A549 treated with Mapracorat at 1 μM for 4 hours (cell line): Measurements from ENCODE around the gene FOSB. TPM values are rescaled to one million over a fixed set of nuclear protein-coding genes. Genes with fewer than 3 reads are reported as not detected.

Experiments
- total RNA-seq: library from RNA; stranded (reverse); fragments of 200-300 nt; extraction: Qiagen RNA extraction; gene quantifications from 5 replicates; pipeline ENCODE4 v1.2.3, GENCODE V29; 2022

The FOSB gene
- total RNA-seq: 12.2 to 18.7 TPM (median 15.8 TPM) in 5 replicates

DNA sequence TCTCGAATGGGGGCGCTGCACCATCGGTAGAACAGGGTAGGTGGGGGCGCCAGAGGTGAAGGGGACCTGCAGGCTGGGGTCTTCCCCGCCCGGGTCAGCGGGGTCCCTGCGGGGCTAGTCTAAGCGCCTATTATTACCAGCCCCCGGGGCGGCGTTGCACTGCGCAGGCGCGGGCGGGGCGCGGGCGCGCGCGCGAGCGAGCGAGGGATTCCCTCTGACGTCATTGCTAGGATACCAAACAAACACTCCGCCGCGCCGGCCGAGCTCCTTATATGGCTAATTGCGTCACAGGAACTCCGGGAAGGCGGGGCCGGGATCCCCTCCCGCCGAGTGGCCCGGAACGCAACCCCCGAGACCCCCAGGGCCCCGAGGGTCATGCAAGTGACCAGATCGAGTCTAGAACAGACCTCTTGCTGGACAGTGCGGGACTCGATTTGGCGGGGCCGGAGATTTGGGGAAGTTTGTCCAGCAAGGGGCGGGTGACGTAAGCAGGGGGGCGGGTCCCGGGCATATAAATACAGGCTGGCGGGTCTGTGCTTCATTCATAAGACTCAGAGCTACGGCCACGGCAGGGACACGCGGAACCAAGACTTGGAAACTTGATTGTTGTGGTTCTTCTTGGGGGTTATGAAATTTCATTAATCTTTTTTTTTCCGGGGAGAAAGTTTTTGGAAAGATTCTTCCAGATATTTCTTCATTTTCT is at the start of gene FOSB:
TSS of gene FOSB (plus strand) at position 541 of the 703 bp plus-strand sequence. CDS start 591 bp downstream, outside the sequence.

DNA sequence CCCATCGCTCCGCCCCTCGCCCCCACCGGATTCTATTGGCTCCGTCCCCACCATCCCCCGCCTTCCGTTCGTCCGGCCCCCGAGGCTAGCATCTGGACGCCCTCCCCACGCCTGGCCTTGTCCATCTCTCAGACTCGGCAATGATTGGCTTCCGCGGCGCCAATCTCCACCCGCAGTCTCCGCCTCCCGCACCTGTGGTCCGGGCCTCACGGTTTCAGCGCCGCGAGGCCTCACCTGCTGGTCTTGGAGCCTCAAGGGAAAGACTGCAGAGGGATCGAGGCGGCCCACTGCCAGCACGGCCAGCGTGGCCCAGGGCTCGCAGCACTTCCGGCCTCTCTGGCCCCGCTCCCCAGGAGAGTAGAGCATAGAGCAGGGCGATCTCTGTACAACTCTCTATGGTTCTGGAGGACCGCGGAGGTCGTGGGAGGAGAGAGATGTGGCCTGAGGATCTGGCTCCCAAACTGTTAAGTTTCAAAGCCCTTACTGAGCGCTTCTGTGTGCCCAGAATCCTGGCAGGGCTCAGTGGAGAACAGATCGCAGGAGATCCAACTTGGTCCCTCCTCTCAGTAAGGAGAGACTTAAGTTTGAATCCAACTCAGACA is 44.1 kb upstream of the FOSB start, which contains the start of gene ERCC1:
TSS of gene ERCC1 (minus strand) at position 329 of the 602 bp plus-strand sequence. CDS start 543 bp downstream, outside the sequence.

DNA sequence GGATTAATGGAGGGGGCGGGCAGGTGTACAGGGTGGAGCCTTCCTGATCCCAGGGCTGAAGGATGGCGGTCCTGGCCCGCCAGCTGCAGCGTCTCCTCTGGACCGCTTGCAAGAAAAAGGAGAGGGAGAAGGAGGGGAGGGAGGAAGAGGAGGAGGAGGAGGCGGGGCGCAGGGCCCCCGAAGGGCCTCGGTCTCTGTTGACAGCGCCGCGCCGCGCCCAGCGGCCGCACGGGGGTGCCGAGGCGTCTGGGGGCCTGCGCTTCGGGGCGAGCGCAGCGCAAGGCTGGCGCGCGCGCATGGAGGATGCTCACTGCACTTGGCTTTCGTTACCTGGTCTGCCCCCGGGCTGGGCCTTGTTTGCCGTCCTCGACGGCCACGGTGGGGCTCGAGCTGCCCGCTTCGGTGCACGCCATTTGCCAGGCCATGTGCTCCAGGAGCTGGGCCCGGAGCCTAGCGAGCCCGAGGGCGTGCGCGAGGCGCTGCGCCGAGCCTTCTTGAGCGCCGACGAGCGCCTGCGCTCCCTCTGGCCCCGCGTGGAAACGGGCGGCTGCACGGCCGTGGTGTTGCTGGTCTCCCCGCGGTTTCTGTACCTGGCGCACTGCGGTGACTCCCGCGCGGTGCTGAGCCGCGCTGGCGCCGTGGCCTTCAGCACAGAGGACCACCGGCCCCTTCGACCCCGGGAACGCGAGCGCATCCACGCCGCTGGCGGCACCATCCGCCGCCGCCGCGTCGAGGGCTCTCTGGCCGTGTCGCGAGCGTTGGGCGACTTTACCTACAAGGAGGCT is 30.8 kb downstream of the FOSB start, which contains the start of gene PPM1N:
TSS of gene PPM1N (plus strand) at position 33 of the 785 bp plus-strand sequence. CDS start at position 63, 30 bp downstream.

DNA sequence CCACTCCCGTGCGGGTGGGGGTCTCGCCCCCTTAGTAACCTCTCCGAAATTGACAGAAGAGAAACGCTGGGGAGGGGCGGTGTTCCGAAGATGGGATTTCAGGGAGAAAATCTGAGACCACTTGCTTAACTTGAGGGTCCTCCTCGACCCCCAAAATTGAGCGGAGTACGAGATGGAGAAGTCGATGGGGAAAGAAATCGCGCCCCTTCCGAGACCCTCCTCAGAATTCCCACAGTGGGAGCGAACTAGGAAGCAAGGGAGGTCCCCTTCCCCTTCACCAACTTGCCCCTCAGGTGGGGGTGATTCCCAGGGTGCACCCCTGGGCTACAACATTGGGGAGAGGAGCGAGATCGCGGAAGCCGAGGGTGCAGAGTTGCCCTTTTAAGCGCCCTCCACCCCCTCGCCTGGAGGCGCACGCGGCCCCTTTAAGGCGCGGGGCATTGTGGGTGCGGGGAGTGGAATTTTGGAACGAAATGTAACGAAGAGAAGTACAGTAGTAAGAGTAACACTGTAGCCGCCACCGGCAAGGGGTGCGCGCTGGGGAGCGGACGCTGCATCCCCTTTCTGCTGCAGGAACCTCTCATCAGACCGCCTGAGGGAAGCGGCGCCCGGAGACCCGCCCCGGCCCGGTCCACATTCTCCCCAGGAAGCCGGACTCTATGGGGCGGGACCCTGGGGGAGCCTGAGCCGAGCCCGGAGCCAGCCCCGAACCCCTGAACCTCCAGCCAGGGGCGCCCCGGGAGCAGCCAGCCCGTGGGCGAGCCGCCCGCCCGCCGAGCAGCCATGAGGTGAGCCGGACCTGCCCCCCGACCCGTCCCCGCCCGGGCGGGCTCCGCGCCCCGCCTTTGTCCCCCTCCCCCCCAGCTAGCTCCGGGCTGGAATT is 39.4 kb downstream of the FOSB start, which contains the start of gene VASP:
TSS of gene VASP (plus strand) at position 491 of the 883 bp plus-strand sequence. CDS start at position 784, 293 bp downstream.

Other genes starting within 250 kb of the FOSB start
- 1.5 to 1.8 TPM (median 1.6 TPM) in 5 replicates for gene EXOC3L2, start 222.6 kb upstream of the FOSB start, total RNA-seq
- 5.9 to 10.0 TPM (median 8.0 TPM) in 5 replicates for gene MARK4, start 216.7 kb upstream of the FOSB start, total RNA-seq
- gene CKM, start 145.1 kb upstream of the FOSB start, total RNA-seq: not detected in 5 replicates
- 0.91 to 1.4 TPM (median 1.1 TPM) in 5 replicates for gene KLC3, start 127.2 kb upstream of the FOSB start, total RNA-seq
- 11.7 to 13.6 TPM (median 12.9 TPM) in 5 replicates for gene ERCC2, start 97.4 kb upstream of the FOSB start, total RNA-seq
- 32.7 to 42.5 TPM (median 39.9 TPM) in 5 replicates for gene PPP1R13L, start 62.9 kb upstream of the FOSB start, total RNA-seq
- gene POLR1G, start 61.4 kb upstream of the FOSB start, total RNA-seq: 43.6 to 52.2 TPM (median 46.4 TPM) in 5 replicates
- 146 to 172 TPM (median 160 TPM) in 5 replicates for gene ERCC1, start 44.1 kb upstream of the FOSB start, total RNA-seq
- 11.5 to 16.1 TPM (median 12.5 TPM) in 5 replicates for gene RTN2, start 29.1 kb downstream of the FOSB start, total RNA-seq
- gene PPM1N, start 30.4 kb downstream of the FOSB start, total RNA-seq: 7.1 to 10.4 TPM (median 8.1 TPM) in 5 replicates
- 180 to 230 TPM (median 218 TPM) in 5 replicates for gene VASP, start 39.5 kb downstream of the FOSB start, total RNA-seq
- 11.8 to 20.0 TPM (median 17.5 TPM) in 5 replicates for gene OPA3, start 116.8 kb downstream of the FOSB start, total RNA-seq
- 0.19 to 0.79 TPM (median 0.39 TPM) in 5 replicates for gene GPR4, start 134.2 kb downstream of the FOSB start, total RNA-seq
- 18.4 to 27.7 TPM (median 24.5 TPM) in 5 replicates for gene EML2, start 171.4 kb downstream of the FOSB start, total RNA-seq
- 2.0 to 5.1 TPM (median 3.5 TPM) in 5 replicates for gene GIPR, start 200.2 kb downstream of the FOSB start, total RNA-seq
- gene SNRPD2, start 224.0 kb downstream of the FOSB start, total RNA-seq: 770 to 989 TPM (median 799 TPM) in 5 replicates
- 6.5 to 10.3 TPM (median 9.3 TPM) in 5 replicates for gene QPCTL, start 224.7 kb downstream of the FOSB start, total RNA-seq